Measurements from ENCODE around the gene TUT4. TPM values are rescaled to one million over a fixed set of nuclear protein-coding genes. Genes with fewer than 3 reads are reported as not detected.

TUT4 gene
- total and polyA plus RNA-seq, 2 experiments from 2014 or later: 69.9 to 116 TPM

- Mint-ChIP-seq H3K9me3 (no peaks in the 10 kb centered on the region), H3K4me3 (no peak overlapping the region), H3K27ac (no peak overlapping the region), H3K27me3 (ENCODE audit: insufficient read depth, low read depth, poor library complexity) (no peaks in the 10 kb centered on the region), H3K4me1 (no peaks in the 10 kb centered on the region), H3K36me3 (ENCODE audit: low read depth) (0 out of 3 replicates have a peak, but pooled peaks cover 3% of the 10 kb centered on the region)
- Histone ChIP-seq H3K4me2 (no peak overlapping the region), H2AFZ (no peak overlapping the region), H3K27ac (ENCODE audit: low read depth) (no peak overlapping the region), H3K36me3 (ENCODE audit: insufficient read depth) (no peaks in the 10 kb centered on the region), H3K4me1 (ENCODE audit: insufficient read depth) (no peaks in the 10 kb centered on the region), H3K4me3 (no peak overlapping the region), H3K27me3 (ENCODE audit: insufficient read depth) (no peaks in the 10 kb centered on the region), H3K9me2 (ENCODE audit: insufficient read depth) (no peaks in the 10 kb centered on the region), H3F3A (replicated peaks; ENCODE audit: low read depth) (no peaks in the 10 kb centered on the region), H4K20me1 (replicated peaks; ENCODE audit: insufficient read depth) (no peaks in the 10 kb centered on the region), H3K79me2 (replicated peaks; ENCODE audit: insufficient read depth) (no peaks in the 10 kb centered on the region)
- DNase-seq (ENCODE audit: low spot score) (no peak), ATAC-seq (no peak)
- no peak for TF ChIP-seq CREB1 (CRISPR knock-in tag; IDR thresholded peaks at IDR 0.05; ENCODE audit: low read depth)
- no peak for TF ChIP-seq ETS1 (IDR thresholded peaks at IDR 0.05)
- TF ChIP-seq, protein P1, sequence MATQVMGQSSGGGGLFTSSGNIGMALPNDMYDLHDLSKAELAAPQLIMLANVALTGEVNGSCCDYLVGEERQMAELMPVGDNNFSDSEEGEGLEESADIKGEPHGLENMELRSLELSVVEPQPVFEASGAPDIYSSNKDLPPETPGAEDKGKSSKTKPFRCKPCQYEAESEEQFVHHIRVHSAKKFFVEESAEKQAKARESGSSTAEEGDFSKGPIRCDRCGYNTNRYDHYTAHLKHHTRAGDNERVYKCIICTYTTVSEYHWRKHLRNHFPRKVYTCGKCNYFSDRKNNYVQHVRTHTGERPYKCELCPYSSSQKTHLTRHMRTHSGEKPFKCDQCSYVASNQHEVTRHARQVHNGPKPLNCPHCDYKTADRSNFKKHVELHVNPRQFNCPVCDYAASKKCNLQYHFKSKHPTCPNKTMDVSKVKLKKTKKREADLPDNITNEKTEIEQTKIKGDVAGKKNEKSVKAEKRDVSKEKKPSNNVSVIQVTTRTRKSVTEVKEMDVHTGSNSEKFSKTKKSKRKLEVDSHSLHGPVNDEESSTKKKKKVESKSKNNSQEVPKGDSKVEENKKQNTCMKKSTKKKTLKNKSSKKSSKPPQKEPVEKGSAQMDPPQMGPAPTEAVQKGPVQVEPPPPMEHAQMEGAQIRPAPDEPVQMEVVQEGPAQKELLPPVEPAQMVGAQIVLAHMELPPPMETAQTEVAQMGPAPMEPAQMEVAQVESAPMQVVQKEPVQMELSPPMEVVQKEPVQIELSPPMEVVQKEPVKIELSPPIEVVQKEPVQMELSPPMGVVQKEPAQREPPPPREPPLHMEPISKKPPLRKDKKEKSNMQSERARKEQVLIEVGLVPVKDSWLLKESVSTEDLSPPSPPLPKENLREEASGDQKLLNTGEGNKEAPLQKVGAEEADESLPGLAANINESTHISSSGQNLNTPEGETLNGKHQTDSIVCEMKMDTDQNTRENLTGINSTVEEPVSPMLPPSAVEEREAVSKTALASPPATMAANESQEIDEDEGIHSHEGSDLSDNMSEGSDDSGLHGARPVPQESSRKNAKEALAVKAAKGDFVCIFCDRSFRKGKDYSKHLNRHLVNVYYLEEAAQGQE (IDR thresholded peaks at IDR 0.05; ENCODE audit: unreplicated experiment): no peak
- no peak for TF ChIP-seq JUNB (IDR thresholded peaks at IDR 0.05; ENCODE audit: unreplicated experiment)
- TF ChIP-seq ZNF114 (CRISPR knock-in tag; IDR thresholded peaks at IDR 0.05): no peak
- no peak for TF ChIP-seq NANOG (IDR thresholded peaks at IDR 0.05; ENCODE audit: borderline replicate concordance)
- TF ChIP-seq EZH2 (IDR thresholded peaks at IDR 0.05; ENCODE audit: low read depth, unreplicated experiment): no peak
- no peak for TF ChIP-seq EZH2phosphoT487 (IDR thresholded peaks at IDR 0.05; ENCODE audit: unreplicated experiment)
- TF ChIP-seq STAT1 (IDR thresholded peaks at IDR 0.05; ENCODE audit: unreplicated experiment): no peak
- TF ChIP-seq POLR2AphosphoS5 (IDR thresholded peaks at IDR 0.05; ENCODE audit: low read depth): no peak
- TF ChIP-seq, protein P2, sequence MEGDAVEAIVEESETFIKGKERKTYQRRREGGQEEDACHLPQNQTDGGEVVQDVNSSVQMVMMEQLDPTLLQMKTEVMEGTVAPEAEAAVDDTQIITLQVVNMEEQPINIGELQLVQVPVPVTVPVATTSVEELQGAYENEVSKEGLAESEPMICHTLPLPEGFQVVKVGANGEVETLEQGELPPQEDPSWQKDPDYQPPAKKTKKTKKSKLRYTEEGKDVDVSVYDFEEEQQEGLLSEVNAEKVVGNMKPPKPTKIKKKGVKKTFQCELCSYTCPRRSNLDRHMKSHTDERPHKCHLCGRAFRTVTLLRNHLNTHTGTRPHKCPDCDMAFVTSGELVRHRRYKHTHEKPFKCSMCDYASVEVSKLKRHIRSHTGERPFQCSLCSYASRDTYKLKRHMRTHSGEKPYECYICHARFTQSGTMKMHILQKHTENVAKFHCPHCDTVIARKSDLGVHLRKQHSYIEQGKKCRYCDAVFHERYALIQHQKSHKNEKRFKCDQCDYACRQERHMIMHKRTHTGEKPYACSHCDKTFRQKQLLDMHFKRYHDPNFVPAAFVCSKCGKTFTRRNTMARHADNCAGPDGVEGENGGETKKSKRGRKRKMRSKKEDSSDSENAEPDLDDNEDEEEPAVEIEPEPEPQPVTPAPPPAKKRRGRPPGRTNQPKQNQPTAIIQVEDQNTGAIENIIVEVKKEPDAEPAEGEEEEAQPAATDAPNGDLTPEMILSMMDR (conservative IDR thresholded peaks at IDR 0.05; ENCODE audit: low read depth in 2 of 2): no peak
- no peak for TF ChIP-seq ZNF331 (CRISPR knock-in tag; IDR thresholded peaks at IDR 0.05; ENCODE audit: low read depth)
- TF ChIP-seq, protein P3, sequence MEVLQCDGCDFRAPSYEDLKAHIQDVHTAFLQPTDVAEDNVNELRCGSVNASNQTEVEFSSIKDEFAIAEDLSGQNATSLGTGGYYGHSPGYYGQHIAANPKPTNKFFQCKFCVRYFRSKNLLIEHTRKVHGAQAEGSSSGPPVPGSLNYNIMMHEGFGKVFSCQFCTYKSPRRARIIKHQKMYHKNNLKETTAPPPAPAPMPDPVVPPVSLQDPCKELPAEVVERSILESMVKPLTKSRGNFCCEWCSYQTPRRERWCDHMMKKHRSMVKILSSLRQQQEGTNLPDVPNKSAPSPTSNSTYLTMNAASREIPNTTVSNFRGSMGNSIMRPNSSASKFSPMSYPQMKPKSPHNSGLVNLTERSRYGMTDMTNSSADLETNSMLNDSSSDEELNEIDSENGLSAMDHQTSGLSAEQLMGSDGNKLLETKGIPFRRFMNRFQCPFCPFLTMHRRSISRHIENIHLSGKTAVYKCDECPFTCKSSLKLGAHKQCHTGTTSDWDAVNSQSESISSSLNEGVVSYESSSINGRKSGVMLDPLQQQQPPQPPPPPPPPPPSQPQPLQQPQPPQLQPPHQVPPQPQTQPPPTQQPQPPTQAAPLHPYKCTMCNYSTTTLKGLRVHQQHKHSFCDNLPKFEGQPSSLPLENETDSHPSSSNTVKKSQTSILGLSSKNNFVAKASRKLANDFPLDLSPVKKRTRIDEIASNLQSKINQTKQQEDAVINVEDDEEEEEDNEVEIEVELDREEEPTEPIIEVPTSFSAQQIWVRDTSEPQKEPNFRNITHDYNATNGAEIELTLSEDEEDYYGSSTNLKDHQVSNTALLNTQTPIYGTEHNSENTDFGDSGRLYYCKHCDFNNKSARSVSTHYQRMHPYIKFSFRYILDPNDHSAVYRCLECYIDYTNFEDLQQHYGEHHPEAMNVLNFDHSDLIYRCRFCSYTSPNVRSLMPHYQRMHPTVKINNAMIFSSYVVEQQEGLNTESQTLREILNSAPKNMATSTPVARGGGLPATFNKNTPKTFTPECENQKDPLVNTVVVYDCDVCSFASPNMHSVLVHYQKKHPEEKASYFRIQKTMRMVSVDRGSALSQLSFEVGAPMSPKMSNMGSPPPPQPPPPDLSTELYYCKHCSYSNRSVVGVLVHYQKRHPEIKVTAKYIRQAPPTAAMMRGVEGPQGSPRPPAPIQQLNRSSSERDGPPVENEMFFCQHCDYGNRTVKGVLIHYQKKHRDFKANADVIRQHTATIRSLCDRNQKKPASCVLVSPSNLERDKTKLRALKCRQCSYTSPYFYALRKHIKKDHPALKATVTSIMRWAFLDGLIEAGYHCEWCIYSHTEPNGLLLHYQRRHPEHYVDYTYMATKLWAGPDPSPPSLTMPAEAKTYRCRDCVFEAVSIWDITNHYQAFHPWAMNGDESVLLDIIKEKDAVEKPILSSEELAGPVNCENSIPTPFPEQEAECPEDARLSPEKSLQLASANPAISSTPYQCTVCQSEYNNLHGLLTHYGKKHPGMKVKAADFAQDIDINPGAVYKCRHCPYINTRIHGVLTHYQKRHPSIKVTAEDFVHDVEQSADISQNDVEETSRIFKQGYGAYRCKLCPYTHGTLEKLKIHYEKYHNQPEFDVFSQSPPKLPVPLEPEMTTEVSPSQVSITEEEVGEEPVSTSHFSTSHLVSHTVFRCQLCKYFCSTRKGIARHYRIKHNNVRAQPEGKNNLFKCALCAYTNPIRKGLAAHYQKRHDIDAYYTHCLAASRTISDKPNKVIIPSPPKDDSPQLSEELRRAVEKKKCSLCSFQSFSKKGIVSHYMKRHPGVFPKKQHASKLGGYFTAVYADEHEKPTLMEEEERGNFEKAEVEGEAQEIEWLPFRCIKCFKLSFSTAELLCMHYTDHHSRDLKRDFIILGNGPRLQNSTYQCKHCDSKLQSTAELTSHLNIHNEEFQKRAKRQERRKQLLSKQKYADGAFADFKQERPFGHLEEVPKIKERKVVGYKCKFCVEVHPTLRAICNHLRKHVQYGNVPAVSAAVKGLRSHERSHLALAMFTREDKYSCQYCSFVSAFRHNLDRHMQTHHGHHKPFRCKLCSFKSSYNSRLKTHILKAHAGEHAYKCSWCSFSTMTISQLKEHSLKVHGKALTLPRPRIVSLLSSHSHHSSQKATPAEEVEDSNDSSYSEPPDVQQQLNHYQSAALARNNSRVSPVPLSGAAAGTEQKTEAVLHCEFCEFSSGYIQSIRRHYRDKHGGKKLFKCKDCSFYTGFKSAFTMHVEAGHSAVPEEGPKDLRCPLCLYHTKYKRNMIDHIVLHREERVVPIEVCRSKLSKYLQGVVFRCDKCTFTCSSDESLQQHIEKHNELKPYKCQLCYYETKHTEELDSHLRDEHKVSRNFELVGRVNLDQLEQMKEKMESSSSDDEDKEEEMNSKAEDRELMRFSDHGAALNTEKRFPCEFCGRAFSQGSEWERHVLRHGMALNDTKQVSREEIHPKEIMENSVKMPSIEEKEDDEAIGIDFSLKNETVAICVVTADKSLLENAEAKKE (CRISPR knock-in tag; IDR thresholded peaks at IDR 0.05): no peak
Measured at GRCh38 chr1:52477876-52478275, 75.0 kb downstream of the TUT4 start.

Measured in GM23338 (cell line).